ENCODE results near the gene CDK15.

DNA sequence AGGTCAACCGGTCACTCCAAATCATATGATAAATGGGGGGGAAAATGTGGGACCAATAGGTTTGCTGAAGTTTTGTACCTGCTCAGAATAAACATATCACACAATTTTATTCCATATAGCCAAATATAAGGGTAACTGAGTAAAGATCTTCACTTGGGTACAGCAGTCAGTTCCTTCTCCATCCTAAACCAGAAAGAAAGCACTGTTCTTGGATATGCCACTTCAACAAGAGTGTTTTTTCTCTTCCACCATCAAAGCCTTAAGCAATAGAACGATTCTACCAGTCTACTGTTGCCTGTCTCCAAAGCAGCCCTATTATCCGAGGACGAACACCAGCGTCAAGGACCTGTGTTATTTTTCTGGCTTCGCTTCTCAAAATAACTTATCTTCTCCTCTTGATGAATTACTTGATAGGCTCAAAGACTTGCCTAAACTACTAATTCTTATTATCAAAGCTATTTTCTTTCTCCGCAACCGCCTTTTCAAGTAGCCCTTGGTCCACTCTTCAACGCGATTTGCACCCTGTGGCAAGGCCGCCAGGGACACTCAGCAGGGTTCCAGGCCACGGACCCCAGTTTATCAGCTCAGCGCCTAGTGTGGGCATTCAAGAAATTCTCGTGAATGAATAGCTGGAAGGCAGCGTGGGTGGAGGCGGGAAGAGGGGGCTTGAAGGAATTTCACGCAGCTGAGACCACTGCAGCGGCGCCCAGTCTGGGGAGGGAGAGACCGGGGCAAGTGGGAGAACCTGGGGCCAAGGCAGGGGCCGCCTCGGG lies 26.2 kb upstream of the CDK15 start:
- no peak for TF ChIP-seq POLR2AphosphoS5 (IDR thresholded peaks at IDR 0.05)
- TF ChIP-seq, protein P1, sequence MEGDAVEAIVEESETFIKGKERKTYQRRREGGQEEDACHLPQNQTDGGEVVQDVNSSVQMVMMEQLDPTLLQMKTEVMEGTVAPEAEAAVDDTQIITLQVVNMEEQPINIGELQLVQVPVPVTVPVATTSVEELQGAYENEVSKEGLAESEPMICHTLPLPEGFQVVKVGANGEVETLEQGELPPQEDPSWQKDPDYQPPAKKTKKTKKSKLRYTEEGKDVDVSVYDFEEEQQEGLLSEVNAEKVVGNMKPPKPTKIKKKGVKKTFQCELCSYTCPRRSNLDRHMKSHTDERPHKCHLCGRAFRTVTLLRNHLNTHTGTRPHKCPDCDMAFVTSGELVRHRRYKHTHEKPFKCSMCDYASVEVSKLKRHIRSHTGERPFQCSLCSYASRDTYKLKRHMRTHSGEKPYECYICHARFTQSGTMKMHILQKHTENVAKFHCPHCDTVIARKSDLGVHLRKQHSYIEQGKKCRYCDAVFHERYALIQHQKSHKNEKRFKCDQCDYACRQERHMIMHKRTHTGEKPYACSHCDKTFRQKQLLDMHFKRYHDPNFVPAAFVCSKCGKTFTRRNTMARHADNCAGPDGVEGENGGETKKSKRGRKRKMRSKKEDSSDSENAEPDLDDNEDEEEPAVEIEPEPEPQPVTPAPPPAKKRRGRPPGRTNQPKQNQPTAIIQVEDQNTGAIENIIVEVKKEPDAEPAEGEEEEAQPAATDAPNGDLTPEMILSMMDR (IDR thresholded peaks at IDR 0.05), result no peak

All from prostate gland (tissue), 2 donors.